Spleen (tissue), 7 donors: ENCODE measurements around the gene MMP17.

Experiments used
- POLR2A ChIP-seq, 3 donors: fragments of 450-650 bp; IDR thresholded peaks; one replicate each; pipeline ENCODE4 v1.5.1; 2017; ENCODE audit warnings: antibody characterized with exemption in 3 of 3, mild to moderate bottlenecking in 1 of 3
- POLR2AphosphoS5 ChIP-seq, 3 donors: sonication (generic); formaldehyde crosslinking; IDR thresholded peaks; one replicate each; pipeline ENCODE4 v1.5.1; 2017; ENCODE audit warnings: antibody characterized with exemption in 3 of 3
- TF ChIP-seq, protein P1 (sequence below), 11 experiments: fragments of 200-600 bp in 7 of 11; fragments of 450-650 bp in 4 of 11; sonication (generic) in 4 of 11; IDR thresholded peaks in 8 of 11; conservative IDR thresholded peaks in 3 of 11; 1 replicate in 7 of 11; 2 replicates in 4 of 11; pipeline versions ENCODE4 v1.4.0 to v1.8.0; 2016 to 2021; ENCODE audit warnings: antibody characterized with exemption in 11 of 11, inconsistent platforms in 4 of 11, mild to moderate bottlenecking in 1 of 11
- donor health status: DM: no; HTN: no; CAD: no; lungs with moderate emphysema.
- donor health status: DM: no; HTN: no; CAD: no.
- donor health status: DM: no; HTN: no; CAD: no.

GRCh38 chr12:131783915-131784541 lies 44.2 kb upstream of the MMP17 start:
- TF ChIP-seq POLR2A (IDR thresholded peaks at IDR 0.05) (no peak), POLR2AphosphoS5 (IDR thresholded peaks at IDR 0.05) (no peak)
- TF ChIP-seq, protein P1, sequence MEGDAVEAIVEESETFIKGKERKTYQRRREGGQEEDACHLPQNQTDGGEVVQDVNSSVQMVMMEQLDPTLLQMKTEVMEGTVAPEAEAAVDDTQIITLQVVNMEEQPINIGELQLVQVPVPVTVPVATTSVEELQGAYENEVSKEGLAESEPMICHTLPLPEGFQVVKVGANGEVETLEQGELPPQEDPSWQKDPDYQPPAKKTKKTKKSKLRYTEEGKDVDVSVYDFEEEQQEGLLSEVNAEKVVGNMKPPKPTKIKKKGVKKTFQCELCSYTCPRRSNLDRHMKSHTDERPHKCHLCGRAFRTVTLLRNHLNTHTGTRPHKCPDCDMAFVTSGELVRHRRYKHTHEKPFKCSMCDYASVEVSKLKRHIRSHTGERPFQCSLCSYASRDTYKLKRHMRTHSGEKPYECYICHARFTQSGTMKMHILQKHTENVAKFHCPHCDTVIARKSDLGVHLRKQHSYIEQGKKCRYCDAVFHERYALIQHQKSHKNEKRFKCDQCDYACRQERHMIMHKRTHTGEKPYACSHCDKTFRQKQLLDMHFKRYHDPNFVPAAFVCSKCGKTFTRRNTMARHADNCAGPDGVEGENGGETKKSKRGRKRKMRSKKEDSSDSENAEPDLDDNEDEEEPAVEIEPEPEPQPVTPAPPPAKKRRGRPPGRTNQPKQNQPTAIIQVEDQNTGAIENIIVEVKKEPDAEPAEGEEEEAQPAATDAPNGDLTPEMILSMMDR (IDR thresholded peaks at IDR 0.05 in 8 of 11, conservative IDR thresholded peaks at IDR 0.05 in 3 of 11) = no peak
